Neural progenitor cell (in vitro differentiated cells): ENCODE data around the gene VPS41. TPM values are rescaled to one million over a fixed set of nuclear protein-coding genes. Genes with fewer than 3 reads are reported as not detected.

Source experiments
- DNase-seq: peaks from one replicate; pipeline ENCODE4 v3.0.0-alpha.2; 2016; ENCODE audit warnings: low spot score
- H2AFZ ChIP-seq: fragments of 200-600 bp; sonication (generic); replicated peaks from 2 replicates; pipeline ENCODE4 v1.6.1; 2016; ENCODE audit warnings: antibody characterized with exemption
- H3F3A ChIP-seq: fragments of 200-600 bp; sonication (generic); 2 replicates; pipeline ENCODE4 v1.6.1; 2016; ENCODE audit warnings: antibody characterized with exemption, low read depth
- H3K27ac ChIP-seq: fragments of 200-600 bp; sonication (generic); 2 replicates; pipeline ENCODE4 v1.5.1; 2016; ENCODE audit warnings: mild to moderate bottlenecking
- H3K27me3 ChIP-seq: fragments of 200-600 bp; sonication (generic); 2 replicates; pipeline ENCODE4 v1.6.1; 2016; ENCODE audit warnings: mild to moderate bottlenecking, moderate library complexity
- H3K36me3 ChIP-seq: fragments of 200-600 bp; sonication (generic); 2 replicates; pipeline ENCODE4 v1.5.1; 2016
- H3K4me1 ChIP-seq: fragments of 200-600 bp; sonication (generic); 2 replicates; pipeline ENCODE4 v1.6.1; 2016; ENCODE audit warnings: mixed run types
- H3K4me2 ChIP-seq: fragments of 200-600 bp; sonication (generic); 2 replicates; pipeline ENCODE4 v1.6.1; 2016
- H3K4me3 ChIP-seq: fragments of 200-600 bp; sonication (generic); 2 replicates; pipeline ENCODE4 v1.5.1; 2016
- H3K79me2 ChIP-seq: fragments of 200-600 bp; sonication (generic); 2 replicates; pipeline ENCODE4 v1.6.1; 2016; ENCODE audit warnings: low read depth
- H3K9ac ChIP-seq: fragments of 200-600 bp; sonication (generic); 2 replicates; pipeline ENCODE4 v1.6.1; 2016
- H3K9me3 ChIP-seq: fragments of 200-600 bp; sonication (generic); 2 replicates; pipeline ENCODE4 v1.5.1; 2016; ENCODE audit warnings: low read depth
- H4K20me1 ChIP-seq: fragments of 200-600 bp; sonication (generic); 2 replicates; pipeline ENCODE4 v1.6.1; 2016; ENCODE audit warnings: low read depth
- H3K27ac Mint-ChIP-seq: 3 replicates; pipeline ENCODE4 v1.8.0; 2021; ENCODE audit warnings: mixed read lengths
- H3K27me3 Mint-ChIP-seq: 2 replicates; pipeline ENCODE4 v1.8.0; 2022; ENCODE audit warnings: low read depth, mild to moderate bottlenecking, inconsistent platforms, moderate library complexity, mixed read lengths; ENCODE audit not compliant: insufficient read depth
- H3K36me3 Mint-ChIP-seq: 3 replicates; pipeline ENCODE4 v1.8.0; 2021; ENCODE audit warnings: mixed read lengths
- H3K4me1 Mint-ChIP-seq: 3 replicates; pipeline ENCODE4 v1.8.0; 2021; ENCODE audit warnings: mixed read lengths
- H3K4me3 Mint-ChIP-seq: 3 replicates; pipeline ENCODE4 v1.8.0; 2021; ENCODE audit warnings: mild to moderate bottlenecking, moderate library complexity, mixed read lengths
- H3K9me3 Mint-ChIP-seq: 3 replicates; pipeline ENCODE4 v1.8.0; 2020; ENCODE audit warnings: mixed read lengths
- CTCF ChIP-seq: fragments of 200-600 bp; sonication (generic); IDR thresholded peaks from 2 replicates; pipeline ENCODE4 v1.5.1; 2017; ENCODE audit warnings: antibody characterized with exemption, mild to moderate bottlenecking
- EZH2 ChIP-seq: fragments of 200-600 bp; sonication (generic); IDR thresholded peaks from 2 replicates; pipeline ENCODE4 v1.6.1; 2017; ENCODE audit warnings: antibody characterized with exemption, mild to moderate bottlenecking, moderate library complexity
- EZH2phosphoT487 ChIP-seq: fragments of 200-600 bp; sonication (generic); IDR thresholded peaks from 2 replicates; pipeline ENCODE4 v1.6.1; 2017; ENCODE audit warnings: antibody characterized with exemption
- total RNA-seq: library from RNA; depleted of rRNA; stranded (reverse); fragments of >200 nt; gene quantifications from 2 replicates; pipeline ENCODE4 v1.2.3, GENCODE V29; 2015; ENCODE audit warnings: low replicate concordance

Gene VPS41
- total RNA-seq, 1 donor from 2014 or later, result 92.3 TPM

GRCh38 chr7:38942431-38943051 lies 33.5 kb upstream of the VPS41 start:
- H3K4me3 ChIP-seq, result no peak overlapping the region
- H3K9ac ChIP-seq, result no peak overlapping the region
- Mint-ChIP-seq H3K4me3 (no peak overlapping the region), H3K36me3 (no peaks in the 10 kb centered on the region), H3K4me1 (peaks cover 13% of the 10 kb centered on the region), H3K27me3 (peaks cover 2% of the 10 kb centered on the region), H3K27ac (no peak overlapping the region), H3K9me3 (no peaks in the 10 kb centered on the region)
- H3K27me3 ChIP-seq, result no peaks in the 10 kb centered on the region
- H3K36me3 ChIP-seq, result no peaks in the 10 kb centered on the region
- no peak for TF ChIP-seq EZH2
- TF ChIP-seq EZH2phosphoT487, result no peak
- no peak for TF ChIP-seq CTCF
- H4K20me1 ChIP-seq, result no peaks in the 10 kb centered on the region
- no peak overlapping the region for H3K4me2 ChIP-seq
- no peak overlapping the region for H3K27ac ChIP-seq
- no peaks in the 10 kb centered on the region for H3K79me2 ChIP-seq
- no peak overlapping the region for H2AFZ ChIP-seq
- no peak for DNase-seq
- no peaks in the 10 kb centered on the region for H3F3A ChIP-seq
- H3K4me1 ChIP-seq, result peaks cover 8% of the 10 kb centered on the region
- no peaks in the 10 kb centered on the region for H3K9me3 ChIP-seq

GRCh38 chr7:38940774-38941173 lies 31.8 kb upstream of the VPS41 start:
- H3K9ac ChIP-seq, result no peak overlapping the region
- no peaks in the 10 kb centered on the region for H3K27me3 ChIP-seq
- H3K4me3 ChIP-seq, result no peak overlapping the region
- TF ChIP-seq CTCF (no peak), EZH2phosphoT487 (no peak), EZH2 (no peak)
- Mint-ChIP-seq H3K4me3 (no peak overlapping the region), H3K4me1 (peaks cover 11% of the 10 kb centered on the region), H3K27me3 (no peaks in the 10 kb centered on the region), H3K27ac (no peak overlapping the region), H3K36me3 (no peaks in the 10 kb centered on the region), H3K9me3 (no peaks in the 10 kb centered on the region)
- no peaks in the 10 kb centered on the region for H4K20me1 ChIP-seq
- H3F3A ChIP-seq, result no peaks in the 10 kb centered on the region
- H3K36me3 ChIP-seq, result no peaks in the 10 kb centered on the region
- H3K4me1 ChIP-seq, result peaks cover 12% of the 10 kb centered on the region
- H3K79me2 ChIP-seq, result no peaks in the 10 kb centered on the region
- H3K9me3 ChIP-seq, result no peaks in the 10 kb centered on the region
- no peak for DNase-seq
- no peak overlapping the region for H3K27ac ChIP-seq
- no peak overlapping the region for H3K4me2 ChIP-seq
- H2AFZ ChIP-seq, result no peak overlapping the region

DNA sequence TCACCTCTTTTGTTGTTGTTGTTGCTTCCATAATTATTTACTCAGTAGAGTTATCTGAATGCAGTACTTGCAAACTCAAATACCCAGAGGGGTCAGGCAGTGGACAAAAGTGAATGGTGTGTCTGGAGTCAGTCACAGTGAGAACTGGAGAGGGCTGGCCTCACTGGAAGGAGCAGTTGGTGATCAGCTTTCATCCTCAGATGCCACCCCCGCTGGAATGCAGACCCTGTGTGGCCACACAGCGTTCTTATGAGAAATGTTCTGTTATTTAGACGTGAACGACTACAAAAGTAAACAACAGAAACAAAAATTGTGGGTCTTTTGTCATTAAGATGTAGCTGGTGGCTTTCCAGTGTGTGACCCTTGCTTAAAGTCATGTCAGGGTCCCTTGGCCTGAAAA lies 29.6 kb upstream of the VPS41 start:
- Mint-ChIP-seq H3K27me3 (no peaks in the 10 kb centered on the region), H3K36me3 (no peaks in the 10 kb centered on the region), H3K9me3 (no peaks in the 10 kb centered on the region), H3K4me3 (no peak overlapping the region), H3K27ac (no peak overlapping the region), H3K4me1 (peaks cover 17% of the 10 kb centered on the region)
- Histone ChIP-seq H3K4me3 (no peak overlapping the region), H4K20me1 (no peaks in the 10 kb centered on the region), H3K79me2 (no peaks in the 10 kb centered on the region), H3K9me3 (no peaks in the 10 kb centered on the region), H3K4me2 (no peak overlapping the region), H3K4me1 (peaks cover 15% of the 10 kb centered on the region), H3K27me3 (no peaks in the 10 kb centered on the region), H3K9ac (no peak overlapping the region), H3K27ac (no peak overlapping the region), H3K36me3 (no peaks in the 10 kb centered on the region), H2AFZ (peak overlapping the region; percentile 80), H3F3A (no peaks in the 10 kb centered on the region)
- peak; percentile 6 for DNase-seq
- TF ChIP-seq EZH2phosphoT487 (no peak), EZH2 (no peak), CTCF (no peak)
